HG03159 (cell line): ENCODE results near the gene ETFDH.
"Not testable (repeated sequence)": the region's sequence is repeated elsewhere in the genome, so short reads cannot be mapped to it uniquely, and the experiment has no call there.

ENCODE experiments used
- ATAC-seq: cut with Tn5 transposase; IDR thresholded peaks from one replicate; pipeline ENCODE4 v1.9.1; 2021; ENCODE audit warnings: mild to moderate bottlenecking, moderate library complexity; ENCODE audit not compliant: unreplicated experiment

Gene ETFDH

DNA sequence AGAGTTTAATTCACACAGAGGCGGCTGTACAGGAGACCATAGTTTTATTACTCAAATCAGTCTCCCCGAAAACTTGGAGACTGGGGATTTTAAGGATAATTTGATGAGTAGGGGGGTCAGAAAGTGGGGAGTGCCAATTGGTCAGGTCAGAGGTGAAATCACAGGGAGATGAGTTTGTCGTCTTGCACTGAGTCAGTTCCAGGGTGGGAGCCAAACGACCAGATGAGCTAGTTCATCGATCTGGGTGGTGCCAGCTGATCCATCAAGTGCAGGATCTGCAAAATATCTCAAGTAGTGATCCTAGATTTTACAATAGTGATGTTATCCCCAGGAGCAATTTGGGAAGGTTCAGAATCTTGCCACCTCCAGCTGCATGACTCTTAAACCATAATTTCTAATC lies 4.0 kb downstream of the ETFDH start:
- no peak for ATAC-seq

DNA sequence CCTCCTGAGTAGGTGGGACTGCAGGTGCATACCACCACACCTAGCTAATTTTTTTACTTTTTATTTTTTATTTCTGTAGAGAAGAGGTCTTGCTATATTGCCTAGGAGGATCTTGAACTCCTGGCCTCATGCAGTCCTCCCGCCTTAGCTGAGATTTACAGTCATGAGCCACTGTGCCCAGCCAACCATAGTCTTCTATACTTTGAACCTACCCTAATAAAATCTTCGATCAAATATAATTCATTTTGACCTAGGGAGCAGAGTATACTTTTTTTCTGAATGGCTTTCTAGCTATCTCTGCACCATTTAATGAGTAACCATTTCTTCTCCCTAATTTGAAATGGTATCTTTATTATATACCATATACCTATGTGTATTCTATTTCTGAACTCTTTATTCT lies 6.7 kb downstream of the ETFDH start:
- ATAC-seq, result no peak

DNA sequence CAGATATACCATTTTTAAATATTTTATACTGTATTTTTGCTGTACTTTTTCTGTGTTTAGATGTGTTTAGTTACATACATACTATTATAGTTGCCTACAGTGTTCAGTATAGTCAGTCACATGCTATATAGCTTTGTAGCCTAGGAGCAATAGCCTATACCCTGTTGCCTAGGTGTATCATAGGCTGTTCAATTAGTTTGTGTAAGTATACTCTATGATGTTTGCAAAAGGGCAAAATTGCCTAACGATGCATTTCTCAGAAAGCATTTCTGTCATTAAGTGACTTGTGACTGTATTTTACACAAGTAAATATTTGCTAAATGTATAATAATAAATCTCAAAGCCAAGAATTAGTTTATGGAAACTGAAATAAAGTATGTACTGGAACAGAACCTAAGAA lies 9.5 kb downstream of the ETFDH start:
- ATAC-seq, result no peak

DNA sequence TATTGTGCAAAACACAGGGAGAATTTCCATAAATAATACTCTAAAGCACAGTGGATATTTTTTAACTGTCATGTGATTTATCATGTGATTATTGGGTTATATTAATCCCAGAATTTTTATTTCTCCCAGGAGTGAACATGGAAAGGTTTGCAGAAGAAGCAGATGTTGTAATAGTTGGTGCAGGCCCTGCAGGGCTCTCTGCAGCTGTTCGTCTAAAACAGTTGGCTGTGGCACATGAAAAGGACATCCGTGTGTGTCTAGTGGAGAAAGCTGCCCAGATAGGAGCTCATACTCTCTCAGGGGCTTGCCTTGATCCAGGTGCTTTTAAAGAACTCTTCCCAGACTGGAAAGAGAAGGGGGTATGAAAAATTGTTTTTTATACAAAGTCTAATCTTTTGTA lies 10.0 kb downstream of the ETFDH start:
- ATAC-seq, result no peak

DNA sequence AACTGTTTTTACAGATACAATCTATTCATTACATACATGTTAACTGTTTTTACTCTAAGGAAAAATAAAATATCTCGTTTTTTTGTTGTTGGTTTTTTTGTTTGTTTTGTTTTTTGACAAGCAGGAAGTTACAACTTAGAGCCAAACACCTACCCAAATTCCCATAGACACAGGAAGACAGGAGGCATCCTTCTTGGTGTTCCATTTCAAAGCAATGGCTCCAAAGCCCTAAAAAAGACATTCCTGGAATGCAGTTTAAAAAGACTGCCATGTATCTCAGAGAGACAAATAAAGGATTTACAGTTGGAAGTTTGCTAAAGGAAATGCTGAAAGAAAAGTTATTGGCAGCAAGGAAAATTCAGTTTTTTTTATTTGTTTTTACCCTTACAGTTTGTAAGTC lies 16.7 kb downstream of the ETFDH start:
- no peak for ATAC-seq

DNA sequence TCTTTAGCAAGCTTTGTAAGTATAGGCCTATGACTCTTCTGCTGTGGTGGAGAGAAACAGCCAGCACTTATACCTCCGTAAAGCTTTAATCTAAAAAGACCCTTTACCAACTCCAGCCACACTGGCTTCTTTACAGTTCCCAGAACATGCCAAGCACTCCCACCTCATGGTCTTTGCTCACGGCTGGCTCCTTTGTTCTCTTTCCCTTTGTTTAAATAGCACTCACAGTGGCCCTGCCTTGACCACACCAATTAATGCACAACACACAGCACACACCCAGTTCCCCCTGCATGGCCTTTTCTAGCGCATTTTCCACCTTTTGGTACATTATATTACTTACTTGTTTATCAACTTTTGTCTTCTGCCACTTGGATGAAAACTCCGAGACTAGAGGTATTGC lies 32.2 kb downstream of the ETFDH start:
- no peak for ATAC-seq

DNA sequence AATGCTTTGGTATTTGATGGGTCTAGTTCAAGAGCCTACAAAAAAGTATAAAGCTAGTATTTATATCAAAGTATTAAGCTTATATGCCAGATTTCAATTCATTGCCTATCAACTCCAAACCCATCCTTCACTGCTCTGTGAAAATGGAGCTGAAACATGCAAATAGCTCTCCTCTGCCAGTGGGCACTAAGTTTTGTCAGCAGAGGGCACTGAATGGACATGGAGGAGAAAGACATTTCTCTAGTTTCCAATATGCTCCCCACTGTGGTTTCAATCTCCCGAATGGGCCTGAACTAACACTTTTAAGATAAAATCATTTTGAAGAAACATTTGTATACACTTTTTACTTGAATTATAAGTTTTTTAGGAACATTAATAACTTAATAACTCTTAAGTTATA lies 38.7 kb downstream of the ETFDH start:
- no peak for ATAC-seq

DNA sequence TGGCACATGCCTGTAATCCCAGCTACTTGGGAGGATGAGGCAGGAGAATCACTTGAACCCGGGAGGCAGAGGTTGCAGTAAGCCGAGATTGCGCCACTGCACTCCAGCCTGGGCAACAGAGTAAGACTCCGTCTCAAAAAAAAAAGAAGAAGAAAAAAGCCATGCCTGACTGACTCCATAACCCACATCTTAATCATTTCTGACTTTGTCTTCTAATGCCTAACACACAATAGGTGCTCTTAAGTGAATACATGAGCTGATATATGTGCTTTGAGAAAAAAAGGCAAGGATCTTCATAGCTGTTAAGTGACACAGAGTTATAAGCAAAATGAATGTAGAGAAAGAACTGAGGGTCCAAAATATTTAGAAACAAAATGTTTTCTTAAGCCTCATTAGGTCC lies 40.5 kb downstream of the ETFDH start:
- not testable (repeated sequence) for ATAC-seq

DNA sequence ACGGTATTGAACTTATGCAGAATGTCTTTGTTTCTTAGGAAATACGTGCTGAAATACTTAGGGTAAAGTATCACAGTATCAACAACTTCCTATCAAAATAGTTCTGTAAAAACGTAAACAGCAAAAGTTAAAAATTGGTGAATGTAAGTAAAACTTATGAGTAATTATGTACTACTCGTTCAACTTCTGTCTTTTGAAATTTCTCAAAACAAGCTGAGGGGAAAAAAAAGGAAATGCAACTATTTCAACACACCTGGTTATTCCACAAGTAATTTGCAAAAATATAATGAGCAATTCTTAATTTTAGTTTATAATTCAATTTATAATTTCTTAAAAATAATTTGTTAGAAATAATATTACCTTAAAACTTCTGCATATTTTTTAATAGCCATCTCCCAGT lies 42.8 kb downstream of the ETFDH start:
- ATAC-seq, result no peak

DNA sequence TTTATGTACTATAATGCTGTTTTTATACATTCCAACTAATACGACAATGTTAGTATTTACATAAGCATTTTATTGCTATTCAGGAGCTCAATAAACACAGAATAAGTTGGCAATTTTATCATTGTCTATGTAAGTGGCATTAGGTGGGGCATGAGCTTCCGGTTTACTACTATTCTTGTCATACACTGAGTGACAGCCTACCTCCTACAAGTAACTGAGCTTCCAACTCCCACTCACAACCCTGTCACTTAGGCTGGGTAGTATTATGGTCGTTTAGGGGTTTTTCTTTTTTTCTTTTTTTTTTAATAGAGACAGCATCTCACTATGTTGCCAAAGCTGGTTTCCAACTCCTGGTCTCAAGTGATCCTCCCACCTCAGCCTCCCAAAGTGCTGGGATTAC lies 43.7 kb downstream of the ETFDH start:
- ATAC-seq, result no peak

DNA sequence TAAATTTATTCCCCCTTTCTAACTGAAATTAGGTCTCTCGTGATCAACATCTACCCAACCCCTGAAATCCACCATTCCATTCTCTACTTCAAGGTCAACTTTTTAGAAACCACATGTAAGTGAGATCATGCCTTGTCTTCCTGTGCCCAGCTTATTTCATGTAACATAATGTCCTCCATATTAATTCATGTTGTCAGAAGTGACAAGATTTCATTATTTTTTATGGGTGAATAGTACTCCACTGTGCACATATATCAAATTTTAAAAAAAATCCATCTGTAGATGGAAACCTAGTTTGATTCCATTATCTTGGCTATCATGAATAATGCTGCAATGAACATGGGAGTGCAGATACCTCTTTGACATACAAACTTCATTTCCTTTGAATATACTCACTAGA lies 49.6 kb downstream of the ETFDH start:
- ATAC-seq, result no peak

DNA sequence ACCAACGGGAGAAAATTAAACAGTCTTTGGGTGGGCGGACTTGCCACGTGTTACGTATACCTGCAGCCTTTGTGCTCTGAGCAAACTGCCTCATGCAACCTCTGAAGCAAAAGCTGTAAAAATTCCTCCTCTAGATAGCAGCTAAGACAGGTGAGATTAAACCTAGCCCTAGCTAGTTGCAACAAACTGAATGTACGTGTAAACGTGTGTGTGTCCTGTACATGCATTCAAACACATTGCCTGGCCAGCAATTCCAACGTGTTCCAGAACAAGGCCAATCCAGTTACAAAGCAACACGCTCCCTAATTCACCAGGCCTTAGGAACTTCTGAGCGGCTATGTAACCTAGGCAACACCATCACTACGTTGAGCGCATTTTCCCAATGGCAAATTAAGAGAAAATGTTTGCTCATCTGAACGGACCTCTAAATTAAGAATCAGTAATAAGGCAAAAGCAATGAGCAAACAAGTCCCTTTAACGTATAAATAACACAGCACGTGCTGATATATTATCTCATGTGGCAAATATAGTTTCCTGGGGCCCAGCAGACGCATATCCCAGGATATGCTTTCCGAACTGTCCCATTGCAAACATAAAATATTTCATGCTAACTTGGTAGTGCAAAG lies 50.3 kb downstream of the ETFDH start:
- peak; percentile 10 for ATAC-seq

DNA sequence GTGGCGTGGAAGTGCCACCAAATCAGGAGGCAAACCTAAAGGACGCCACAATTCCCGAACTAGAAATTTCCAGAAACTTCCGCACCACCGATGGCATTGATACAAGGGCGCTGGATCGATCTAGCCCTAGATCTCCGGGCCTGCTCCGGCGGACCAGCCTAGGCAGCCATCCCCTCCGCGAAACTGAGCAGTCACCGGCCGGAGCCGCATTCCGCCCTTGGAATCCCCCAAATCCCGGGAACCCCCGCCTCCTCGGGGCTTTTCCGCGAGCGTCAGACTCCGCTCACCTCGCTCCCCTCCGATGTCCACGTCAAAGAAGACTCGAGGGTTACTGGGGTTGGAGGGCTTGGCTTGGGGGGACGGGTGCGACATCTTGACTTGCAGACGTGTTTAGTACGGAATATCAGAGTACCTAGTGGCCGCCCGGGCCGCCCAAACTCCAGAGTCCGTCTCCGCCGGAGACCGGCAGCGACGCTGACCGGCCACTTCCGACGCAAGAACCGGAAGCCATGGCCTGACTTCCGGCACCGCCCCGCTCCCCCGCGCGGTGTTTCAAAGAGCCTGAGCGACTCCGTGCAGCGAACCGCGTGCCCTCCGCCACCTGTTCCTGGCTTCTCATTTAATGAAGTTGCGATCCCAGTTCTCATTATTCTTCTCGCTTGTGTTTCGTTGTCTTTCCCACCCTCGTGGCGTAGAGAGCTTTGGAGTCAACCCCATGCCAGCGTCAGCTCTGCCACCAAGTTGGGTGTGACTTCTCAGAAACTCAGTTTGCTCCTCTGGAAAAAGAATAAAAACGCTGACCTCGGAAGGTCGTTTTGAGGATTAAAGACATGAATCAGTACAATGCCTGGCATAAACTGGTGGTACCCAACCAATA lies 51.1 kb downstream of the ETFDH start, which contains the start of gene PPID:
PPID (minus strand) TSS at position 480 of the 877 bp plus-strand sequence; CDS start at position 372, 108 bp downstream.
- peak; percentile 98 for ATAC-seq

DNA sequence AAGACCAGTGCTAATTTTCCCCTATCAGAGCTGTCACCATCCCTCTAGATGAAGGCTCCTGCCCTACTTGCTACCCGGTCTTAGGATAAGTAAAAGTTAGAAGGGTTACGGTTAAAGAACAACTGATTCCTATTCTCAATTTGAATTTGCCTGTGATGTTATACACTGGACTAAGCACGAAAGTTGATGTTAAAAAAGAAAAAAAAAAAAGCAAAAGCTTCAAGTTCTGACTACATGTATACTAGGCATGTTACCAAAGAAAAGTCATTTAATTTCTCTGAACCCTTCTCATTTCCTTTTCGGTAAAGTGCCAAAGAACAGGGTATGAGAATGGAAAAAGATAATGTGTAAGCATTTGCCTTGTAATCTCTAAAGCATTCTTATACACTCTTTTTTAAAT lies 52.5 kb downstream of the ETFDH start:
- ATAC-seq, result no peak

DNA sequence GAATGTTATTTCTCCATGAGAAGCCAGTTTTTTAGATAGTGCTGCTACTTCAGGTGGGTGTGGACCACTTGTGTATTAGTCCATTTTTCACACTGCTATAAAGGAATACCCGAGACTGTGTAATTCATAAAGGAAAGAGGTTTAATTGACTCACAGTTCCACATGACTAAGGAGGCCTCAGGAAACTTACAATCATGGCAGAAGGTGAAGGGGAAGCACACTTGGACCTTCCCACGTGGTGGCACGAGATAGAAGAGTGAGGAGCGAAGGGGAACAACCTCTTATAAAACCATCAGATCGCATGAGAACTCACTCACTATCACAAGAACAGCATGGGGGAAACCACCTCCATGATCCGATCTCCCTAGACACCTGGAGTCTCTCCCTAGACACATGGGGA lies 54.5 kb downstream of the ETFDH start:
- no peak for ATAC-seq

DNA sequence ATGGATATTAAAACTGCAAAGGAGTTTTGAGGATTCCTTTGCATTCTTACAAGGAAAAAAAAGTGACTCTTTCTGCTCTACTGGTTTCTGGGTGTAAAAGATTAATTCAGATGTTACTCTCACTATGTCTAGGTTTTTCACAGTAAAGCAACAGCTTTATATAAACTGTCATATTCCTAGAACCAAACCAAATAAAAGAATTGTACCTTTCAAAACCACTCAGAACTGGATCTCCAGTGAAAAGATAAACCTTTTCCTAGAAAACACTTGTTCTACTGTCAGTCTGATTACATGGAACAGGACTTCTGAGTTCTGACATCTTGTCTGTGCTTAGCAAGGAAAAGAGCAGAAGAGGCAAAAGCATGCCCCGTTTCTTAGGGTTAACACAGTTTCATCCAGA lies 56.1 kb downstream of the ETFDH start:
- no peak for ATAC-seq

DNA sequence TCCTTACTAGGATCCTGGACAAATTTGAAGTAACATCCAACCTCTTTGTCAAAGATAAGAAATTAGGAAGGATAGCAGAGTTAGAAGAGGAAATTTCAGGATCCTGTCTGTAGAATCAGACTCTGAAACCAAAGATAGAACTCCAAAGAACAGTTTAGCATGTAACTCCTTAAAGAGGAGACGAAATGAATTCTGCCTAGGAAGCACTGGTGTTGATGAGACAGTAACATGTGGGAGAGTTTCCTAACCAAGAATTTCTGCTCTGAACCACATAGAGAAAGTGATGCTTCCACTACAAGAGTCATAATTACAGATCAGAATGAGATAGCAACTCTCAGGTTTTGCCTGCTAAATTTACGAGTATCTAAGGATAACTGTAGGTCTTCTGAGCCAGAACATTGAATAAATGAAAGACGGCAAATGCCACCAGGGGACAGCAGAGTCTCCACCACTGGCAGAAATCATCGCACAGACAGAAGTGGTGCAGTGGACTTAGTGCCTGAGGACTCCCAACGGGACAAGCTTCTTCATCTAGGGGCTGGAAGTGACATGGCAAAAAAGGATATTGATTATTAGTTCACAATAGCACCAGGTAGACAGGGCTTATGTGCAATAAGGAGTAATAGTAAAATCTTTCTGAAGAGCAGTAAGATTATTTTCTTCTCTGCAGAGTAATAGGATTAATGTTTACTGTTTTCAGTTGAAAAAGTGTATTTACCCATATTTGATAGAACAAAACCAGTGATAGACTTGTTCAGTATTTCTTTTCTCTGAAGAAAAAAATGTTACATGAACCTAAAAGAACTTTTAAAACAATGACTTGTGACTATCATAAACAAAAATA lies 57.8 kb downstream of the ETFDH start:
- peak; percentile 65 for ATAC-seq

DNA sequence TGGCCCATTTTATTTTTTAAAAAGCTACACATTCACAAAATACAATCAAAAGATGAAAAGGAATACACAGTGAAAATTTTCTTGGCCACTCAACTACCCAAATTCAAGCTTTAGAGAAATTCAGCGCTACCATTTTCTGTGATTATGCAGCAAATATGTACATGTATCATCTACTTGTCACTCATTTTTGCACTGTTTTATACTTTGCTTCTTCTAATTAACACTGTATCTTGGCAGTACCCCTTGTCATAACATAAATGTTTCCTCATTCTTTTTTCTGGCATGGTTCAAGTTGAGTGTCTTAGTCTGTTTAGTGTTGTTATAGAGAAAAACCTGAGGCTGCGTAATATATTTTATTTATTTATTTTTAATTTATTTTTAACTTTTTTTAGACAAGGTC lies 66.8 kb downstream of the ETFDH start:
- no peak for ATAC-seq

DNA sequence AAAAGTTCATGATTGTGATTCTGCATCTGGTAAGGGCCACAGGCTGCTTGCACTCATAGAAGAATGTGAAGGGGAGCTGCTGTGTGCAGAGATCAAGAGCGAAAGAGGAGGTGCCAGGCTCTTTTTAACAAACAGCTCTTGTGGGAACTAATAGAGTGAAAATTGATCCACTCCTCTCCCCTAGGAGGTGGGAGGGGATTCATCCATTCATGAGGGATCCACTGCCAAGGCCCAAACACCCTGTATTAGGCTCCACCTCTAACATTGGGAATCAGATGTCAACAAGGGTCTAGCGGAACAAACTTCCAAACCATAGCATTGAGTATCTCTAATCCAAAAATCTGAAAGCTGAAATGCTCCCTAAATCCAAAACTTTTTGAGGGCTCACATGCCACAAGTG lies 67.5 kb downstream of the ETFDH start:
- ATAC-seq, result no peak

DNA sequence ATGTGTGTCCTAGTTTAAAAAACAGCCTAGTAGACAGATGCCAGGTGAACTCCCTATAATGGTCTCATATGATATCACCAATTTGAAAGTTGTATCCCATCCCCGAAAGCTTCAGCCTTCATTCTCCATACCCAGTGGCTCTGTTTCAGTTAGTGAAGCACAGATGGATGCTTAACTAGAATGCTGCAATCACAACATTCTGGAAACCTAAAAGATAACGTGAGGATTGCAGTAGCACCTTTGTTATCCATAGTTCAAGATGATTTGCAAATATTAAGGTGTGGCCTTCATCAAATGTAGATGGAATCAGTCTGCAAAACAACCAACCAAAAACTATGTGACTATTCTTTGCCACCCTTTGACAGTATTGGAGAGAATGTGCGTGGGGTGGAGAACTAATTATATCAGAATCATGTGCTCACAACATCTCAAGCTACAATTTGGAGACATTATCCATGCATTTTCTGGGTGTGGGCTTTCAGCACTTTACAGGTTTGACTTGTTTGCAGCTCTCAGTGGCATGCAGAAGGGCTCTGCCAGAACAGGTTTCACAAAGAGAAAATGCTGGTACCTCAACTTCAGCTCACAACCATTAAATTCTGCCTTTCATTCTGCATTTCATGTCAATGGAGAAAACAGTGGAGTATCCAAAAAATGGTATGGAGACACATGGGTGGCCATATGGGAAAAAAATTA lies 69.4 kb downstream of the ETFDH start:
- no peak for ATAC-seq

DNA sequence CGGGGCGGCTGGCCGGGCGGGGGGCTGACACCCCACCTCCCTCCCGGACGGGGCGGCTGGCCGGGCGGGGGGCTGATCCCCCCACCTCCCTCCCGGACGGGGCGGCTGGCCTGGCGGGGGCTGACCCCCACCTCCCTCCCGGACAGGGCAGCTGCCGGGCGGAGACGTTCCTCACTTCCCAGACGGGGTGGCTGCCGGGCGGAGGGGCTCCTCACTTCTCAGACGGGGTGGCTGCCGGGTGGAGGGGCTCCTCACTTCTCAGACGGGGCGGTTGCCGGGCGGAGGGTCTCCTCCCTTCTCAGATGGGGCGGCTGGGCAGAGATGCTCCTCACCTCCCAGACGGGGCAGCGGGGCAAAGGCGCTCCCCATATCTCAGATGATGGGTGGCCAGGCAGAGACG lies 74.4 kb downstream of the ETFDH start:
- not testable (repeated sequence) for ATAC-seq
